Testis (tissue), 3 donors: ENCODE measurements around the gene C4orf50. TPM values are rescaled to one million over a fixed set of nuclear protein-coding genes. Genes with fewer than 3 reads are reported as not detected.

ENCODE experiments used
- DNase-seq: peaks from one replicate; pipeline ENCODE4 v3.0.0-alpha.2; 2019
- H3K27ac ChIP-seq, 2 donors: fragments of 200-600 bp; sonication (generic); one replicate each; pipeline ENCODE4 v1.5.1; 2019
- H3K27me3 ChIP-seq: fragments of 200-600 bp; sonication (generic); one replicate; pipeline ENCODE4 v1.5.1; 2019
- H3K36me3 ChIP-seq: fragments of 200-600 bp; sonication (generic); one replicate; pipeline ENCODE4 v1.5.1; 2017; ENCODE audit warnings: low read depth; ENCODE audit errors: missing control alignments
- H3K4me1 ChIP-seq: fragments of 200-600 bp; sonication (generic); one replicate; pipeline ENCODE4 v1.5.1; 2019
- H3K4me3 ChIP-seq, 2 donors: fragments of 200-600 bp; sonication (generic); one replicate each; pipeline ENCODE4 v1.5.1; 2017 to 2019
- H3K9me3 ChIP-seq: fragments of 200-600 bp; sonication (generic); one replicate; pipeline ENCODE4 v1.5.1; 2017
- POLR2A ChIP-seq: fragments of 450-650 bp; IDR thresholded peaks from one replicate; pipeline ENCODE4 v1.6.1; 2017; ENCODE audit warnings: antibody characterized with exemption, mild to moderate bottlenecking, moderate library complexity
- WGBS, 2 donors: methylation state at CpG; one replicate each; pipeline ENCODE4 v1.1.5; 2018; 5-methylcytosine and 5-hydroxymethylcytosine counted together
- intact Hi-C: fragments of 100-400 bp; cut with DNase I; formaldehyde crosslinking; loops from one replicate; pipeline ENCODE4 v1.15.1; 2023; ENCODE audit warnings: low total_unique reads
- polyA plus RNA-seq: library from polyadenylated mRNA; stranded (reverse); fragments of 350-450 nt; fragmentation: Illumina TruSeq; extraction: RNeasy Lipid Tissue Mini Kit (QIAGEN cat#74804); gene quantifications from one replicate; pipeline ENCODE4 v1.2.3, GENCODE V29; 2014; ENCODE audit warnings: low read depth, low replicate concordance; ENCODE audit not compliant: insufficient read depth
- total RNA-seq, 2 donors: library from RNA; depleted of rRNA; stranded (reverse); fragments of >200 nt; gene quantifications; one replicate each; pipeline ENCODE4 v1.2.3, GENCODE V29; 2016
- TF ChIP-seq, protein P1 (sequence below), 3 experiments: fragments of 450-650 bp in 2 of 3; fragments of 200-600 bp in 1 of 3; sonication (generic) in 1 of 3; IDR thresholded peaks; one replicate each; pipeline ENCODE4 v1.5.1; 2016 to 2019; ENCODE audit warnings: antibody characterized with exemption in 3 of 3, mild to moderate bottlenecking in 2 of 3, moderate library complexity in 1 of 3

C4orf50 gene
- total and polyA plus RNA-seq, 3 donors from 2014 or later: 1.1 to 2.7 (median 1.8) TPM

DNA sequence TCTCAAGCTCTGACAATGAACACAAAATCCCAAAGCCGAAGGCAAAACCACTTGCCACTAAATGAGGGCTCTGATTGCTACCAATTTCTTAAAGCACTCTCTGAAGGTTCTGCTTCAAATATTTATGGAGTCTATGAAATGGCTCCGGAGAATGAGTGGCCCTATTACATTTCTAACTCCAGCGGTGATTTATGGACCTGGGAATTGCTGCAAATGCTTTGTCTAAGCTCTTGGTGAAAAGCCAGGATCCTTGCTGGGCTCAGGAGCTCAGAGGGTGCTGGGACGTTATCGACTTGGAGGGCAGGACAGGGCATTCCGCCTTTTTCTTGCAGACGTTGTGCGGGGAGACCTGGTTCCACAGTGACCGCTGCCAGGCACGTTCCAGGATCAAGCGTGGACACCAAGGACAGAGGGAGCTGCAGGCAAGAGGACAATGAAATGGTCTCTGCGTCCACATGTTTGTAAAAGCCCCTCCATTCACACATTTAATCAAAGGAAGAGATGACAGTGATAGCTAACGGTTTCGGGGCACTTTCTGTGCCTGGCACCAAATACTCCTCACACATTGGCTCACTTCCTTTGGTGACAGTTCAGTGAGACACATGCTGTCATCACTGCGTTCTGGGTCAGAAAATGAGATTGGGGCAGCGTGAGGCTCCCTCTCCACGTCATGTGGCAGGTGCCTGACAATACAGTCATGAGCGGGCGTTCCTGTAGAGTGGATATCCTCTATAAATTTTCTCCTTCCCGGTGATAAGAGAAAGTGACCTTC lies 58.8 kb downstream of the C4orf50 start:
- no peaks in the 10 kb centered on the region for H3K27me3 ChIP-seq

DNA sequence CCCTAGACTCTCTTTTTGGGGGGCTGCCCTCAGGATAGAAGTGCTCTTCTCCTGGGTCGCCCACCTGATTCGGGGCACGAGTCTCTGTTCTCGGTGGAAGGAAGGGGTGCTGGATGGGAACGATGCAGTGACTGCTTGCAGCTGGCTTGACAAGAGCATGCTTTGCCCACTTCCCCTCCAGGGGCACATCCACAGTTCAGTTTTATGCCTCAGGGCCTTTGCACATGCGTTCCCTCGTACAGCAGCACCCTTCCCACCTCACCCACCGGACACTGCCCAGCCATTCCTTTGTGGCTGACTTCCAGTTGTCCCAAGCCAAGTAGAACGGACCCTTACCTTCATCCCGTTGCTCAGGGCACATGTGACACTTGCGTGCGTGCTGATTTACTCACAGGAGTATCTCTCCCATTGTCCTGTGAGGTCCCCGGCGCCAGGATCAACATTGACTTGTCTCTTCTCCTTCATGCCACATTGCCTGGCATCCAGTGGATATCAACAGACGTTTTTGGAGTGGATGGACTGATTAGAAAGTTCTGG lies 60.0 kb downstream of the C4orf50 start:
- H3K27me3 ChIP-seq: no peaks in the 10 kb centered on the region

More for the DNA sequence above, 58.8 kb downstream of the C4orf50 start:
- intact Hi-C loops: no loop called here
- TF ChIP-seq, protein P1, sequence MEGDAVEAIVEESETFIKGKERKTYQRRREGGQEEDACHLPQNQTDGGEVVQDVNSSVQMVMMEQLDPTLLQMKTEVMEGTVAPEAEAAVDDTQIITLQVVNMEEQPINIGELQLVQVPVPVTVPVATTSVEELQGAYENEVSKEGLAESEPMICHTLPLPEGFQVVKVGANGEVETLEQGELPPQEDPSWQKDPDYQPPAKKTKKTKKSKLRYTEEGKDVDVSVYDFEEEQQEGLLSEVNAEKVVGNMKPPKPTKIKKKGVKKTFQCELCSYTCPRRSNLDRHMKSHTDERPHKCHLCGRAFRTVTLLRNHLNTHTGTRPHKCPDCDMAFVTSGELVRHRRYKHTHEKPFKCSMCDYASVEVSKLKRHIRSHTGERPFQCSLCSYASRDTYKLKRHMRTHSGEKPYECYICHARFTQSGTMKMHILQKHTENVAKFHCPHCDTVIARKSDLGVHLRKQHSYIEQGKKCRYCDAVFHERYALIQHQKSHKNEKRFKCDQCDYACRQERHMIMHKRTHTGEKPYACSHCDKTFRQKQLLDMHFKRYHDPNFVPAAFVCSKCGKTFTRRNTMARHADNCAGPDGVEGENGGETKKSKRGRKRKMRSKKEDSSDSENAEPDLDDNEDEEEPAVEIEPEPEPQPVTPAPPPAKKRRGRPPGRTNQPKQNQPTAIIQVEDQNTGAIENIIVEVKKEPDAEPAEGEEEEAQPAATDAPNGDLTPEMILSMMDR (IDR thresholded peaks at IDR 0.05): no peak
- TF ChIP-seq POLR2A: no peak
- H3K27ac ChIP-seq: no peak overlapping the region
- no peaks in the 10 kb centered on the region for H3K9me3 ChIP-seq
- no peak for DNase-seq
- no peaks in the 10 kb centered on the region for H3K36me3 ChIP-seq
- no peak overlapping the region for H3K4me3 ChIP-seq
- WGBS, 2 donors: 71 to 72% methylated on average over 20 of the region's 20 CpGs
- peaks cover 3% of the 10 kb centered on the region for H3K4me1 ChIP-seq

DNA sequence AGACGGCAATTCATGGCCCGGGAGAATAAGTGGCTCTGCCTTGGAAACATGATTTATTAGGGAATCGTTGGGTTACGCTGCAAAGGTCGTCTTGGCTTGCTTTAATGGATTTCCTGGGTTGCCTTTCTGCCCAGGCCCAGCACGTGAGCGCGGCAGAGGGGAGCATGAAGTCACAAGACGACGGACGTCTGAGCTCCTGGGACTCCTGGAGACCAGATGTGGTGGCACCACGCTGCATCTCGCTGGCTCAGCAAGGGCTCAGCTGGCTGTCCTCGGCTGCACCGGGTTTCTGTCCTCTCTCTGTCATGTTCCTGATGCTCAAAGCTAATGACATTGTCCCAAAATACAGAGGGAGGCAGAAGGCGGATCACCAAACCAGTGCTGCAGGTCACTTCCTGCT lies 61.2 kb downstream of the C4orf50 start:
- intact Hi-C loops: no loop called here
- H3K36me3 ChIP-seq: no peaks in the 10 kb centered on the region
- no peaks in the 10 kb centered on the region for H3K27me3 ChIP-seq
- H3K4me3 ChIP-seq: peak overlapping the region in 1 of 2 donors; percentile 17
- H3K4me1 ChIP-seq: peaks cover 3% of the 10 kb centered on the region
- H3K9me3 ChIP-seq: no peaks in the 10 kb centered on the region
- DNase-seq: no peak
- H3K27ac ChIP-seq: no peak overlapping the region
- WGBS, 2 donors: 26 to 60% methylated on average over 7 to 16 of the region's 16 CpGs
- TF ChIP-seq POLR2A: no peak
- TF ChIP-seq, protein P1 (IDR thresholded peaks at IDR 0.05): no peak

More for the DNA sequence above, 60.0 kb downstream of the C4orf50 start:
- WGBS, 2 donors: 88 to 89% methylated on average over 15 of the region's 15 CpGs
- Histone ChIP-seq H3K36me3 (no peaks in the 10 kb centered on the region), H3K4me1 (peaks cover 3% of the 10 kb centered on the region), H3K9me3 (no peaks in the 10 kb centered on the region), H3K27ac (no peak overlapping the region), H3K4me3 (no peak overlapping the region)
- TF ChIP-seq POLR2A: no peak
- TF ChIP-seq, protein P1 (IDR thresholded peaks at IDR 0.05): no peak
- no peak for DNase-seq
- intact Hi-C loops: no loop called here

DNA sequence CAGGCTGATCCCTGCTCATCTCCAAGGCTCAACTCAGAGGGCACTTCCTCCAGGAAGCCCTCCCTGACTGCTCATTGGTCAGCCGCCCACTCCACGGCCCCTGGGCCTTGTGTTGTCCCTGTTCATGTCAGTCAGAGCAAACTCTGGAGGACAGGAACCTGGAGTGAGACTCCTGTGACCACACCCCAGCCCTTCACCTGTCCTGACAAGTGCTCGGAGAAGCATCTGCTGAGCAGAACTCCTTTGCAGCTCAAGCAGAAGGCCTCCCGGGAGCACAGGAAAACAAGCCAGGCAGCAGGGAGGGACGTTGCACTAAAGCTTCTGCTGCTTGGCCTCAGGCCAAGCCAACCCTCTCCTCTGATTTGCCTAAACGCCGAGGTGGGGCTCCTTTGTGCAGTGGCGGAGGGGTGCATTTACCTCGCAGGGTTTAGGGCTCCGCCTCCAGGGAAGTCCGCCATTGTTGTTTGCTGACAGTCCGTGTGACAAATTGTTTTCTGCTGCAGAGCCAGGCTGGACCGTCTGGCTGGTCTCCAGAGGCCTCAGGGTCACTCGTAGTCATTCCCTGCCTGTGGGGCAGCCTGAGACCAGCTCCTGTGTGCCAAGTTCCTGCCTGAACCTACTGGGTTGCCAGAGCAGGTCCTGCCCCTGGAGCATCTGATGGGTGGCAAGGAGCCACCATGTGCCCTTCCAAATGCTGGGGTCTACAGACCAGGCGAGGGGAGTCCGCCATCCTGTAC lies 61.8 kb downstream of the C4orf50 start:
- no peaks in the 10 kb centered on the region for H3K27me3 ChIP-seq
- TF ChIP-seq, protein P1 (IDR thresholded peaks at IDR 0.05): no peak
- no peak for TF ChIP-seq POLR2A
- DNase-seq: peak; percentile 79

More for the DNA sequence above, 61.8 kb downstream of the C4orf50 start:
- WGBS, 2 donors: 25 to 29% methylated on average over 10 to 16 of the region's 16 CpGs
- Histone ChIP-seq H3K4me1 (peaks cover 3% of the 10 kb centered on the region), H3K27ac (no peak overlapping the region), H3K4me3 (peak overlapping the region in 1 of 2 donors; percentile 17), H3K9me3 (no peaks in the 10 kb centered on the region), H3K36me3 (no peaks in the 10 kb centered on the region)
- intact Hi-C loops: no loop called here
